ENCODE results near the gene CLDN20. TPM values are rescaled to one million over a fixed set of nuclear protein-coding genes. Genes with fewer than 3 reads are reported as not detected.

The CLDN20 gene
- total and polyA plus RNA-seq, 10 of the 15 experiments (the other 5 are each of a cell fraction or from before 2014, with no cell fraction given), result 0.13 to 0.23 TPM; not detected in 8

DNA sequence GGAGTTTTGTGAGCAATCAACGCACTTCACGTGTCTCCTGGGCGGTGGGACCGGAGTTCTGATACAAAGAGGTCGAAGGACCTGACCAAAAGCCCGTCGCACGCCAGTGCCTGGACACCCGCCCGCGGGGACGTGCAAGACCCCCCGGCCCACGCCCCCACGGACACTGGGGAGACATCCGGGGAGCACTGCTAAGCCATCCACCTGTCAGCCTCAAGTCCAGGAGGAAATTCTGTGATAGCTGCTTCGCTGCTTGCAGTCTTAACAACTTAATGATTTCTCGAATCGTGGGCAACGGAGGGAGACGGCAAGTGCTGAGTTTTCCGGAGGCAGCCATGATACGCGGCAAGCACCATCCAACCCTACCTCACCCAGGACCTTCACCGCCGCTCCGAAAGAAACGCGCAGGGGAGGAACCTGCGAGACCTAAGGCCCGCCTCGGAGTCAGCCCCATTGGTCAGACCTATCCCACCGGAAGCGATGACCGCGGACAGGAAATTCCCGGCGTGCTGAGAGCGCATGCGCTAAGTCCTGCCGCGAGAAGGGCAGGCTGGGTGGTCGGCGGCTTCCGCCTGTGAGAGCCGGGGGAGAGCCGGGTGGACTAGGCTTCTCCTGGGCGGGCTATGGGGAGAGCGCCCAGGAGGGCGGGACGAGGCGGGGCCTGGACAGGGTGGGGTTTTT is 50.4 kb downstream of the CLDN20 start, which contains the start of gene TFB1M (continued):
- TF ChIP-seq SP1 (IDR thresholded peaks at IDR 0.05; ENCODE audit: low read depth, low read length), result peak; percentile 75
- TF ChIP-seq, protein P1, sequence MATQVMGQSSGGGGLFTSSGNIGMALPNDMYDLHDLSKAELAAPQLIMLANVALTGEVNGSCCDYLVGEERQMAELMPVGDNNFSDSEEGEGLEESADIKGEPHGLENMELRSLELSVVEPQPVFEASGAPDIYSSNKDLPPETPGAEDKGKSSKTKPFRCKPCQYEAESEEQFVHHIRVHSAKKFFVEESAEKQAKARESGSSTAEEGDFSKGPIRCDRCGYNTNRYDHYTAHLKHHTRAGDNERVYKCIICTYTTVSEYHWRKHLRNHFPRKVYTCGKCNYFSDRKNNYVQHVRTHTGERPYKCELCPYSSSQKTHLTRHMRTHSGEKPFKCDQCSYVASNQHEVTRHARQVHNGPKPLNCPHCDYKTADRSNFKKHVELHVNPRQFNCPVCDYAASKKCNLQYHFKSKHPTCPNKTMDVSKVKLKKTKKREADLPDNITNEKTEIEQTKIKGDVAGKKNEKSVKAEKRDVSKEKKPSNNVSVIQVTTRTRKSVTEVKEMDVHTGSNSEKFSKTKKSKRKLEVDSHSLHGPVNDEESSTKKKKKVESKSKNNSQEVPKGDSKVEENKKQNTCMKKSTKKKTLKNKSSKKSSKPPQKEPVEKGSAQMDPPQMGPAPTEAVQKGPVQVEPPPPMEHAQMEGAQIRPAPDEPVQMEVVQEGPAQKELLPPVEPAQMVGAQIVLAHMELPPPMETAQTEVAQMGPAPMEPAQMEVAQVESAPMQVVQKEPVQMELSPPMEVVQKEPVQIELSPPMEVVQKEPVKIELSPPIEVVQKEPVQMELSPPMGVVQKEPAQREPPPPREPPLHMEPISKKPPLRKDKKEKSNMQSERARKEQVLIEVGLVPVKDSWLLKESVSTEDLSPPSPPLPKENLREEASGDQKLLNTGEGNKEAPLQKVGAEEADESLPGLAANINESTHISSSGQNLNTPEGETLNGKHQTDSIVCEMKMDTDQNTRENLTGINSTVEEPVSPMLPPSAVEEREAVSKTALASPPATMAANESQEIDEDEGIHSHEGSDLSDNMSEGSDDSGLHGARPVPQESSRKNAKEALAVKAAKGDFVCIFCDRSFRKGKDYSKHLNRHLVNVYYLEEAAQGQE (IDR thresholded peaks at IDR 0.05; ENCODE audit: low read depth, low read length), result no peak
- peak; percentile 66 for TF ChIP-seq TAF1 (IDR thresholded peaks at IDR 0.05; ENCODE audit: borderline replicate concordance, low read depth, low read length)
- peak; percentile 80 for TF ChIP-seq GABPA (IDR thresholded peaks at IDR 0.05; ENCODE audit: low read depth)
- TF ChIP-seq CHD2 (IDR thresholded peaks at IDR 0.05; ENCODE audit: borderline replicate concordance, low read depth, low read length), result peak; percentile 59
- TF ChIP-seq SRF (IDR thresholded peaks at IDR 0.05; ENCODE audit: low read depth in 2 of 2, low read length in 2 of 2), result no peak
- peak; percentile 5 to 43; a peak in 2 of 4 replicates for TF ChIP-seq BHLHE40 (IDR thresholded peaks at IDR 0.05; ENCODE audit: borderline replicate concordance in 1 of 2, low read depth in 2 of 2, low read length in 1 of 2)
- no peak for TF ChIP-seq RCOR1 (conservative IDR thresholded peaks at IDR 0.05; ENCODE audit: low read depth, low read length)
- TF ChIP-seq CBX3 (IDR thresholded peaks at IDR 0.05; ENCODE audit: borderline replicate concordance, low read depth), result no peak
- TF ChIP-seq, protein P2, sequence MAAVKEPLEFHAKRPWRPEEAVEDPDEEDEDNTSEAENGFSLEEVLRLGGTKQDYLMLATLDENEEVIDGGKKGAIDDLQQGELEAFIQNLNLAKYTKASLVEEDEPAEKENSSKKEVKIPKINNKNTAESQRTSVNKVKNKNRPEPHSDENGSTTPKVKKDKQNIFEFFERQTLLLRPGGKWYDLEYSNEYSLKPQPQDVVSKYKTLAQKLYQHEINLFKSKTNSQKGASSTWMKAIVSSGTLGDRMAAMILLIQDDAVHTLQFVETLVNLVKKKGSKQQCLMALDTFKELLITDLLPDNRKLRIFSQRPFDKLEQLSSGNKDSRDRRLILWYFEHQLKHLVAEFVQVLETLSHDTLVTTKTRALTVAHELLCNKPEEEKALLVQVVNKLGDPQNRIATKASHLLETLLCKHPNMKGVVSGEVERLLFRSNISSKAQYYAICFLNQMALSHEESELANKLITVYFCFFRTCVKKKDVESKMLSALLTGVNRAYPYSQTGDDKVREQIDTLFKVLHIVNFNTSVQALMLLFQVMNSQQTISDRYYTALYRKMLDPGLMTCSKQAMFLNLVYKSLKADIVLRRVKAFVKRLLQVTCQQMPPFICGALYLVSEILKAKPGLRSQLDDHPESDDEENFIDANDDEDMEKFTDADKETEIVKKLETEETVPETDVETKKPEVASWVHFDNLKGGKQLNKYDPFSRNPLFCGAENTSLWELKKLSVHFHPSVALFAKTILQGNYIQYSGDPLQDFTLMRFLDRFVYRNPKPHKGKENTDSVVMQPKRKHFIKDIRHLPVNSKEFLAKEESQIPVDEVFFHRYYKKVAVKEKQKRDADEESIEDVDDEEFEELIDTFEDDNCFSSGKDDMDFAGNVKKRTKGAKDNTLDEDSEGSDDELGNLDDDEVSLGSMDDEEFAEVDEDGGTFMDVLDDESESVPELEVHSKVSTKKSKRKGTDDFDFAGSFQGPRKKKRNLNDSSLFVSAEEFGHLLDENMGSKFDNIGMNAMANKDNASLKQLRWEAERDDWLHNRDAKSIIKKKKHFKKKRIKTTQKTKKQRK (IDR thresholded peaks at IDR 0.05; ENCODE audit: low read depth, low read length), result no peak
- TF ChIP-seq, protein P3, sequence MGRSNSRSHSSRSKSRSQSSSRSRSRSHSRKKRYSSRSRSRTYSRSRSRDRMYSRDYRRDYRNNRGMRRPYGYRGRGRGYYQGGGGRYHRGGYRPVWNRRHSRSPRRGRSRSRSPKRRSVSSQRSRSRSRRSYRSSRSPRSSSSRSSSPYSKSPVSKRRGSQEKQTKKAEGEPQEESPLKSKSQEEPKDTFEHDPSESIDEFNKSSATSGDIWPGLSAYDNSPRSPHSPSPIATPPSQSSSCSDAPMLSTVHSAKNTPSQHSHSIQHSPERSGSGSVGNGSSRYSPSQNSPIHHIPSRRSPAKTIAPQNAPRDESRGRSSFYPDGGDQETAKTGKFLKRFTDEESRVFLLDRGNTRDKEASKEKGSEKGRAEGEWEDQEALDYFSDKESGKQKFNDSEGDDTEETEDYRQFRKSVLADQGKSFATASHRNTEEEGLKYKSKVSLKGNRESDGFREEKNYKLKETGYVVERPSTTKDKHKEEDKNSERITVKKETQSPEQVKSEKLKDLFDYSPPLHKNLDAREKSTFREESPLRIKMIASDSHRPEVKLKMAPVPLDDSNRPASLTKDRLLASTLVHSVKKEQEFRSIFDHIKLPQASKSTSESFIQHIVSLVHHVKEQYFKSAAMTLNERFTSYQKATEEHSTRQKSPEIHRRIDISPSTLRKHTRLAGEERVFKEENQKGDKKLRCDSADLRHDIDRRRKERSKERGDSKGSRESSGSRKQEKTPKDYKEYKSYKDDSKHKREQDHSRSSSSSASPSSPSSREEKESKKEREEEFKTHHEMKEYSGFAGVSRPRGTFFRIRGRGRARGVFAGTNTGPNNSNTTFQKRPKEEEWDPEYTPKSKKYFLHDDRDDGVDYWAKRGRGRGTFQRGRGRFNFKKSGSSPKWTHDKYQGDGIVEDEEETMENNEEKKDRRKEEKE (IDR thresholded peaks at IDR 0.05), result no peak

Data from GM12878 (cell line).